ENCODE measurements around the gene RNASE7.
A peak's percentile ranks its signal among the peaks of the same experiment; 100 is the strongest.

RNASE7 gene

GRCh38 chr14:21024585-21025370 is 17.4 kb upstream of the RNASE7 start, which contains the start of gene NDRG2:
TSS of gene NDRG2 (minus strand) at chr14:21025061. CDS start at chr14:21023315, 1,746 bp downstream.
- peak within 1 kb of the TSS; percentile 53; the same call in 1 of the 2 replicates for H3K4me2 ChIP-seq (ENCODE audit: low read length)
- TF ChIP-seq CTCF (IDR thresholded peaks at IDR 0.05; ENCODE audit: low read length) = no peak
- no peak for TF ChIP-seq EZH2 (IDR thresholded peaks at IDR 0.05; ENCODE audit: borderline replicate concordance, low read length)
- no peak within 1 kb of the TSS for H3K9ac ChIP-seq (ENCODE audit: low read length)
- no peaks in the 10 kb centered on the region for H3F3A ChIP-seq (ENCODE audit: insufficient read depth, low read length)
- H3K4me3 ChIP-seq (ENCODE audit: low read depth, low read length, poor library complexity, severe bottlenecking) = peak within 1 kb of the TSS; percentile 43
- no peaks in the 10 kb centered on the region; the same call in 1 of the 2 replicates for H3K27me3 ChIP-seq (ENCODE audit: insufficient read depth, low read length)
- H4K20me1 ChIP-seq (ENCODE audit: insufficient read depth, low read length) = no peaks in the 10 kb centered on the region
- H3K4me1 ChIP-seq (ENCODE audit: insufficient read depth, low read length, severe bottlenecking) = peaks cover 2% of the 10 kb centered on the region
- no peak within 1 kb of the TSS for H3K27ac ChIP-seq (ENCODE audit: low read depth, low read length, poor library complexity, severe bottlenecking)
- no peaks in the 10 kb centered on the region for H3K79me2 ChIP-seq (ENCODE audit: insufficient read depth, low read length)
- H3K9me3 ChIP-seq (ENCODE audit: low read length) = no peaks in the 10 kb centered on the region
- no peaks in the 10 kb centered on the region for H3K36me3 ChIP-seq (ENCODE audit: insufficient read depth, low read length)
- H3K9me2 ChIP-seq (ENCODE audit: low read depth, low read length) = no peaks in the 10 kb centered on the region
- H2AFZ ChIP-seq (ENCODE audit: low read length) = no peak within 1 kb of the TSS

GRCh38 chr14:21025371-21026273 is 16.5 kb upstream of the RNASE7 start:
- H4K20me1 ChIP-seq (ENCODE audit: insufficient read depth, low read length) = no peaks in the 10 kb centered on the region
- peak overlapping the region; percentile 53; the same call in 1 of the 2 replicates for H3K4me2 ChIP-seq (ENCODE audit: low read length)
- peaks cover 2% of the 10 kb centered on the region for H3K4me1 ChIP-seq (ENCODE audit: insufficient read depth, low read length, severe bottlenecking)
- no peaks in the 10 kb centered on the region for H3K9me3 ChIP-seq (ENCODE audit: low read length)
- no peaks in the 10 kb centered on the region for H3F3A ChIP-seq (ENCODE audit: insufficient read depth, low read length)
- H3K27ac ChIP-seq (ENCODE audit: low read depth, low read length, poor library complexity, severe bottlenecking) = no peak overlapping the region
- H3K9ac ChIP-seq (ENCODE audit: low read length) = no peak overlapping the region
- peak overlapping the region; percentile 43 for H3K4me3 ChIP-seq (ENCODE audit: low read depth, low read length, poor library complexity, severe bottlenecking)
- no peaks in the 10 kb centered on the region for H3K79me2 ChIP-seq (ENCODE audit: insufficient read depth, low read length)
- H3K27me3 ChIP-seq (ENCODE audit: insufficient read depth, low read length) = no peaks in the 10 kb centered on the region; the same call in 1 of the 2 replicates
- no peaks in the 10 kb centered on the region for H3K36me3 ChIP-seq (ENCODE audit: insufficient read depth, low read length)
- no peaks in the 10 kb centered on the region for H3K9me2 ChIP-seq (ENCODE audit: low read depth, low read length)
- no peak overlapping the region for H2AFZ ChIP-seq (ENCODE audit: low read length)
- TF ChIP-seq CTCF (IDR thresholded peaks at IDR 0.05; ENCODE audit: low read length) (no peak), EZH2 (IDR thresholded peaks at IDR 0.05; ENCODE audit: borderline replicate concordance, low read length) (no peak)

GRCh38 chr14:21026274-21026987 is 15.7 kb upstream of the RNASE7 start:
- Histone ChIP-seq H2AFZ (ENCODE audit: low read length) (no peak overlapping the region), H3K36me3 (ENCODE audit: insufficient read depth, low read length) (no peaks in the 10 kb centered on the region), H3F3A (ENCODE audit: insufficient read depth, low read length) (no peaks in the 10 kb centered on the region), H3K27me3 (ENCODE audit: insufficient read depth, low read length) (no peaks in the 10 kb centered on the region; the same call in 1 of the 2 replicates), H3K9me3 (ENCODE audit: low read length) (no peaks in the 10 kb centered on the region), H3K79me2 (ENCODE audit: insufficient read depth, low read length) (no peaks in the 10 kb centered on the region), H3K4me2 (ENCODE audit: low read length) (no peak overlapping the region), H3K27ac (ENCODE audit: low read depth, low read length, poor library complexity, severe bottlenecking) (no peak overlapping the region), H3K9ac (ENCODE audit: low read length) (no peak overlapping the region), H4K20me1 (ENCODE audit: insufficient read depth, low read length) (no peaks in the 10 kb centered on the region), H3K9me2 (ENCODE audit: low read depth, low read length) (no peaks in the 10 kb centered on the region), H3K4me1 (ENCODE audit: insufficient read depth, low read length, severe bottlenecking) (peaks cover 2% of the 10 kb centered on the region), H3K4me3 (ENCODE audit: low read depth, low read length, poor library complexity, severe bottlenecking) (no peak overlapping the region)
- TF ChIP-seq CTCF (IDR thresholded peaks at IDR 0.05; ENCODE audit: low read length) = no peak
- TF ChIP-seq EZH2 (IDR thresholded peaks at IDR 0.05; ENCODE audit: borderline replicate concordance, low read length) = no peak
